T-helper 17 cell (primary cell): Measurements from ENCODE around the gene HSPD1. TPM values are rescaled to one million over a fixed set of nuclear protein-coding genes. Genes with fewer than 3 reads are reported as not detected.

ENCODE experiments used
- ATAC-seq: fragments of 150-1000 bp; cut with Tn5 transposase; 2 replicates; pipeline ENCODE4 v1.10.0; 2021; ENCODE audit warnings: mild to moderate bottlenecking, moderate library complexity
- DNase-seq, 3 donors: peaks; one replicate each; pipeline versions ENCODE4 v3.0.0 to v3.0.0-alpha.2; 2020 to 2021
- H3K9me3 ChIP-seq: one replicate; pipeline ENCODE4 v1.7.0; 2013; ENCODE audit warnings: low read length, mild to moderate bottlenecking; ENCODE audit not compliant: control insufficient read depth, poor library complexity, severe bottlenecking
- H3K27ac Mint-ChIP-seq: one replicate; pipeline ENCODE4 v1.8.0; 2022; ENCODE audit warnings: mild to moderate bottlenecking, moderate library complexity, mixed read lengths
- H3K27me3 Mint-ChIP-seq: one replicate; pipeline ENCODE4 v1.8.0; 2022; ENCODE audit warnings: mixed read lengths
- H3K36me3 Mint-ChIP-seq: one replicate; pipeline ENCODE4 v1.8.0; 2022; ENCODE audit warnings: low read depth, mixed read lengths
- H3K4me1 Mint-ChIP-seq: one replicate; pipeline ENCODE4 v1.8.0; 2022; ENCODE audit warnings: mild to moderate bottlenecking, mixed read lengths
- H3K4me3 Mint-ChIP-seq: one replicate; pipeline ENCODE4 v1.8.0; 2022; ENCODE audit warnings: mild to moderate bottlenecking, moderate library complexity, mixed read lengths
- total RNA-seq, 4 donors: library from RNA in 2 of 4; stranded (reverse) in 2 of 4; gene quantifications; one replicate each; pipeline ENCODE4 v1.2.3 and lab custom pipeline; 2022 to 2026

Gene HSPD1
- total RNA-seq, 2 donors from 2014 or later = 161 to 182 TPM

GRCh38 chr2:197506658-197507057, 7.0 kb upstream of the HSPD1 start:
- no peak for DNase-seq
- peaks cover 12% of the 10 kb centered on the region for H3K4me1 Mint-ChIP-seq
- H3K27me3 Mint-ChIP-seq = no peaks in the 10 kb centered on the region
- peaks cover 4% of the 10 kb centered on the region for H3K36me3 Mint-ChIP-seq
- no peak for ATAC-seq
- no peak overlapping the region for H3K27ac Mint-ChIP-seq
- no peaks in the 10 kb centered on the region for H3K9me3 ChIP-seq
- no peak overlapping the region for H3K4me3 Mint-ChIP-seq

GRCh38 chr2:197504512-197504911, 4.9 kb upstream of the HSPD1 start:
- no peak for ATAC-seq
- Mint-ChIP-seq H3K27me3 (no peaks in the 10 kb centered on the region), H3K4me1 (peaks cover 19% of the 10 kb centered on the region)

GRCh38 chr2:197504000-197504399, 4.4 kb upstream of the HSPD1 start:
- Mint-ChIP-seq H3K4me1 (peaks cover 20% of the 10 kb centered on the region), H3K36me3 (peaks cover 6% of the 10 kb centered on the region), H3K27ac (peak overlapping the region; percentile 59), H3K4me3 (no peak overlapping the region), H3K27me3 (no peaks in the 10 kb centered on the region)
- H3K9me3 ChIP-seq = no peaks in the 10 kb centered on the region
- no peak for ATAC-seq
- no peak for DNase-seq

More at GRCh38 chr2:197504512-197504911, 4.9 kb upstream of the HSPD1 start:
- DNase-seq = no peak
- Mint-ChIP-seq H3K36me3 (peaks cover 6% of the 10 kb centered on the region), H3K4me3 (no peak overlapping the region), H3K27ac (peak overlapping the region; percentile 59)
- H3K9me3 ChIP-seq = no peaks in the 10 kb centered on the region

GRCh38 chr2:197502685-197503084, 3.0 kb upstream of the HSPD1 start:
- DNase-seq (no peak), ATAC-seq (no peak)
- peak overlapping the region; percentile 96 for H3K4me3 Mint-ChIP-seq
- H3K27ac Mint-ChIP-seq = peak overlapping the region; percentile 95
- H3K9me3 ChIP-seq = no peaks in the 10 kb centered on the region
- no peaks in the 10 kb centered on the region for H3K27me3 Mint-ChIP-seq
- peaks cover 25% of the 10 kb centered on the region for H3K4me1 Mint-ChIP-seq
- H3K36me3 Mint-ChIP-seq = peaks cover 9% of the 10 kb centered on the region

DNA sequence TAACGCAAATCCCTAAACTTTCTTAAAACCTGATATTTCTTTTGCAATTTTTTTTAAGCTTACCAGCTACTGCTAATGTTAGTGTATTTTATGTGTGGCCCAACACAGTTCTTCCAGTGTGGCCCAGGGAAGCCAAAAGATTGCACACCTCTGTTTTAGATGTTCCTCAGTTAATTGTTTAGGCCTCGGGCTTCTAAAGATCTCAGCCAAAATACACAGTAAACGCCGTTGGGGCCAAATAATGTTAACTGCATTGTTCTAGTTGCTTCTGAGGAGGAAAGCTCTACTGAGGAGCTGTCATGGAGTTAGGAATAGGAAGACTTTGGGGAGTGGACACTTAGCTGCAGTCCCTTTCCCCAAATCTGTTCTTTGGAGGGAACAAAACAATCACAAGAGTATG, 2.6 kb upstream of the HSPD1 start:
- no peak for DNase-seq
- Mint-ChIP-seq H3K4me3 (peak overlapping the region; percentile 96), H3K27me3 (no peaks in the 10 kb centered on the region), H3K36me3 (peaks cover 9% of the 10 kb centered on the region), H3K4me1 (peaks cover 29% of the 10 kb centered on the region), H3K27ac (peak overlapping the region; percentile 95)
- no peaks in the 10 kb centered on the region for H3K9me3 ChIP-seq
- no peak for ATAC-seq

DNA sequence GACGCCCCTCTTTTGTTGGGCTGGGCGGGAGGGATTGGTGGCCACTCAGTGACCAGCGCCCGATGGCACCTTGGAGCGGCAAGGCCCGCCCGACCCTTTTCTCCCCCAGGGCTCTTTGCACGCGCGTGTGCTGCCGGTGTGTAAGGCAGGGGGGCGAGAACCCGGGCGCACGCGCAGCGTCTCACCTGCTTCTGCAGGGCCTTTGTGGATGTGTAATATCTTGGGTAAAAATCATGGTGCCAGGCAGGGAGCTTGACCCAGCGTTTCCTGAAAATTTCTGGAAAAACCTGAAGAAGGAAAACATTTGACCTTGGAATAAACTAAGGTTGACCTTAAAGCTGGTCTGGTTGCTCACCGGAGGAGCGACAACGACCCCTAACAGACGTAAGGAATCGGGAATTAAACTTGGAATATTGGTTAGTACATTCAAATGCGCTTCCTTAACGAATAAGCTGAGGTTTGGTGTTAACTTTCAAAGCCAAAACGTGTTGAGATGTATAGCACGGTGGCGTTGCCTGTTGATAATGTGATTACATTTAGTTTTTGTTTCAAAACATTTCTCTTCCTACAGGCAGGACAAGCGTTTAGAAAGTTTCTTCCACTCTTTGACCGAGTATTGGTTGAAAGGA, 977 bp upstream of the HSPD1 start:
- no peak for DNase-seq
- H3K27ac Mint-ChIP-seq = peak overlapping the region; percentile 95
- peak overlapping the region; percentile 96 for H3K4me3 Mint-ChIP-seq
- peaks cover 34% of the 10 kb centered on the region for H3K4me1 Mint-ChIP-seq
- peaks cover 9% of the 10 kb centered on the region for H3K36me3 Mint-ChIP-seq
- no peaks in the 10 kb centered on the region for H3K27me3 Mint-ChIP-seq
- ATAC-seq = peak; percentile 10
- H3K9me3 ChIP-seq = no peaks in the 10 kb centered on the region

- Mint-ChIP-seq H3K36me3 (peaks cover 8% of the 10 kb centered on the region), H3K4me3 (peak overlapping the region; percentile 96), H3K4me1 (peaks cover 34% of the 10 kb centered on the region), H3K27ac (peak overlapping the region; percentile 95), H3K27me3 (no peaks in the 10 kb centered on the region)
- ATAC-seq (no peak), DNase-seq (peak; percentile 13 to 33 (median 26))
- no peaks in the 10 kb centered on the region for H3K9me3 ChIP-seq
Measured at GRCh38 chr2:197498937-197499593, 575 bp downstream of the HSPD1 start.

DNA sequence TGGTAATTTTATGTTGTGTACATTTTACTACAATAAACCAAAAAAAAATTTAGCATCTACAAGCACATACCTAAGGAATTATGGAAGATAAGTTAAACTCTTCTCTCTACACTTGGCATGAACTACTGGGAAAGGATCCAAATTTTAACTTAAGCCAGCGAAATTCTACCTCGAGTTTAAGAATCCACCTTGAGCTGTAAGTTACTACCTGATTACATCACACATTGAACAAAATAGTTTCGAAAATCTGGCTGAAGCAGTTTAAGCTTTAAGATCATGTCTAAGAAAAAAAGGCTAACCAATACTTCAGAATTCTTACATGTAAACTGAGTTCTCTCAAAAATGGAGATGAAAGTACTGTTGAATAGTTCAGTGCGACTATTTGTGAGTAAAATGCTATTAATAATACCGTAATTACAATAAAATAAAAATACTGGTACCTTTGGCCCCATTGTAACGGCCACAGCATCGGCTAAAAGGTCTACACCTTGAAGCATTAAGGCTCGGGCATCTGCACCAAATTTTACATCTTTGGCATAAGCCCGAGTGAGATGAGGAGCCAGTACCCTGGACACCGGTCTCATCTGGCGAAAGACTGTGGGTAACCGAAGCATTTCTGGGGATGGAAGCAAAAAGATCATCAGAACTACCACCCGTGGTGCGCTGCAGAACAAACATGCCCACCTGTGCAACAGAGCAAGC, 1.3 kb downstream of the HSPD1 start:
- Mint-ChIP-seq H3K4me3 (peak overlapping the region; percentile 96), H3K4me1 (peaks cover 34% of the 10 kb centered on the region), H3K27me3 (no peaks in the 10 kb centered on the region), H3K27ac (peak overlapping the region; percentile 95), H3K36me3 (peaks cover 7% of the 10 kb centered on the region)
- H3K9me3 ChIP-seq = no peaks in the 10 kb centered on the region
- DNase-seq = no peak
- no peak for ATAC-seq

DNA sequence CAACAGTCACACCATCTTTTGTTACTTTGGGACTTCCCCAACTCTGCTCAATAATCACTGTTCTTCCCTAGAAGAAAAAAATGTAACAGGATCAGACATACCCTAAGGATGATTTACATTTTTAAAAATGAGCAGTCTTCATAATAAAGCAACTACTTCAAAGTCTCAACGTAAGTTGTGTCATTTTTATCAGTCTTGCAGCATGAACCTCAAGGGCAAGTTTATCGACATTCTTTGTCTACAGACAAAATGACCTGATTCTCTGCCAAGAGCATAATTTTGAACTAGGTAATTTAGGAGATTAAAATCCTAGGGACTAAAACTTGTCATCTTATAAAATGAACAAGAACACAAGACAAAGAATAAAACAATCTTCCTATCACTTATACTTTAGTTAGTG, 2.3 kb downstream of the HSPD1 start:
- ATAC-seq (no peak), DNase-seq (no peak)
- H3K27ac Mint-ChIP-seq = peak overlapping the region; percentile 95
- H3K4me1 Mint-ChIP-seq = peaks cover 33% of the 10 kb centered on the region
- H3K27me3 Mint-ChIP-seq = no peaks in the 10 kb centered on the region
- peak overlapping the region; percentile 96 for H3K4me3 Mint-ChIP-seq
- peaks cover 7% of the 10 kb centered on the region for H3K36me3 Mint-ChIP-seq
- H3K9me3 ChIP-seq = no peaks in the 10 kb centered on the region

- H3K9me3 ChIP-seq = no peaks in the 10 kb centered on the region
- Mint-ChIP-seq H3K4me1 (peaks cover 28% of the 10 kb centered on the region), H3K36me3 (peaks cover 5% of the 10 kb centered on the region), H3K27ac (peak overlapping the region; percentile 95), H3K4me3 (peak overlapping the region; percentile 15), H3K27me3 (no peaks in the 10 kb centered on the region)
- no peak for ATAC-seq
- no peak for DNase-seq
Measured at GRCh38 chr2:197496695-197497094, 2.9 kb downstream of the HSPD1 start.

GRCh38 chr2:197495433-197496134, 4.1 kb downstream of the HSPD1 start:
- Mint-ChIP-seq H3K27me3 (no peaks in the 10 kb centered on the region), H3K36me3 (peaks cover 3% of the 10 kb centered on the region), H3K27ac (no peak overlapping the region), H3K4me3 (no peak overlapping the region), H3K4me1 (peaks cover 19% of the 10 kb centered on the region)
- DNase-seq (no peak), ATAC-seq (no peak)
- no peaks in the 10 kb centered on the region for H3K9me3 ChIP-seq

DNA sequence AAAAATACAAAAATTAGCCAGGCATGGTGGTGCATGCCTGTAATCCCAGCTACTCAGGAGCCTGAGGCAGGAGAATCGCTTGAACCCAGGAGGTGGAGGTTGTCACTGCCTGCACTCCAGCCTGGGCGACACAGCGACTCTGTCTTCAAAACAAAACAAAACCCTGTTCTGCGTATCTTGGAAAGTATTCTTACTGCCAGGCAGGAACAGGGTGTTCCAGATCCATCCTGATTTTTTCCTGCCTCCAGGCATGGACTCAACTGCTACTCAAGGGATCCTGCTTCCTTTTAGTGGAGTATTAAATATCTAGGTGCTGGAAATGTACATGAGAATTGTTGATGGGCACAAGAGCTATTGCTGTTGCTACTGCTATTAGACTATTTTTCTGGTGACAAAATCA, 12.3 kb downstream of the HSPD1 start:
- Mint-ChIP-seq H3K27ac (no peak overlapping the region), H3K36me3 (peaks cover 4% of the 10 kb centered on the region), H3K4me3 (no peak overlapping the region), H3K27me3 (no peaks in the 10 kb centered on the region), H3K4me1 (no peaks in the 10 kb centered on the region)
- DNase-seq (no peak), ATAC-seq (no peak)
- H3K9me3 ChIP-seq = no peaks in the 10 kb centered on the region

DNA sequence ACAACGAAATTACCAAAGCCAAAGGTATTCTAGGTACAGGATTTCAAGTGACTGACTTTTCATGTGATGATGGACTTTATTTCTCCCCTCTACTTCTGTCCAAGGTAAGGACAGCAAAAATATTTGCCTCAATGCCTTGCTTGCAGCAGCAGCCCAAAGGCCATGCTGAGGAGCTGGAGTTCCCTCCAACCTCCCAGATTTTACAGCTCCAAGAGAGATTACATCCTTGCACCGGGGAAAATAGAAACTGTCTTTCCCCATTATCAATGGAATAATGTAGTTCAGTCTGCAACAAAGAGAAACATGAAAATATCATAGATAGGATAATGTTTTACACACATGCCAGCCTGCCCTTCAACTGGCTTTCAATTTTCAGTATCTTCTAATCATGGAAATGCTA, 13.5 kb downstream of the HSPD1 start:
- no peaks in the 10 kb centered on the region for H3K9me3 ChIP-seq
- Mint-ChIP-seq H3K27ac (no peak overlapping the region), H3K4me1 (no peaks in the 10 kb centered on the region), H3K27me3 (no peaks in the 10 kb centered on the region), H3K4me3 (no peak overlapping the region), H3K36me3 (peaks cover 4% of the 10 kb centered on the region)
- DNase-seq = no peak
- ATAC-seq = no peak
